Naive B cell (primary cell): Measurements from ENCODE around the gene SAMD15. TPM values are rescaled to one million over a fixed set of nuclear protein-coding genes. Genes with fewer than 3 reads are reported as not detected.

Experiments used
- ATAC-seq, 2 donors: fragments of 150-1000 bp; cut with Tn5 transposase; 2 replicates each; pipeline ENCODE4 v1.10.0; 2021; ENCODE audit warnings: low read depth in 2 of 2, mild to moderate bottlenecking in 2 of 2, moderate library complexity in 2 of 2
- DNase-seq: peaks from one replicate; pipeline ENCODE4 v3.0.0; 2022
- H3K27ac Mint-ChIP-seq, 6 donors: one replicate each; pipeline ENCODE4 v1.8.0; 2020 to 2022; ENCODE audit warnings: mild to moderate bottlenecking in 6 of 6, mixed read lengths in 6 of 6, moderate library complexity in 5 of 6, inconsistent platforms in 2 of 6
- H3K27me3 Mint-ChIP-seq, 3 donors: one replicate each; pipeline ENCODE4 v1.8.0; 2021 to 2022; ENCODE audit warnings: mixed read lengths in 3 of 3, mild to moderate bottlenecking in 1 of 3
- H3K36me3 Mint-ChIP-seq, 2 donors: one replicate each; pipeline ENCODE4 v1.8.0; 2020 to 2022; ENCODE audit warnings: mixed read lengths in 2 of 2, inconsistent platforms in 1 of 2, mild to moderate bottlenecking in 1 of 2
- H3K4me1 Mint-ChIP-seq, 3 donors: one replicate each; pipeline ENCODE4 v1.8.0; 2020 to 2022; ENCODE audit warnings: mixed read lengths in 3 of 3, inconsistent platforms in 1 of 3, mild to moderate bottlenecking in 1 of 3, moderate library complexity in 1 of 3
- H3K4me3 Mint-ChIP-seq, 8 donors: one replicate each; pipeline ENCODE4 v1.8.0; 2020 to 2022; ENCODE audit warnings: mild to moderate bottlenecking in 8 of 8, mixed read lengths in 8 of 8, moderate library complexity in 8 of 8, inconsistent platforms in 2 of 8
- H3K9me3 Mint-ChIP-seq, 7 donors: one replicate each; pipeline ENCODE4 v1.8.0; 2020 to 2022; ENCODE audit warnings: mixed read lengths in 7 of 7, mild to moderate bottlenecking in 5 of 7, inconsistent platforms in 2 of 7, moderate library complexity in 1 of 7
- polyA plus RNA-seq, 6 donors: library from polyadenylated mRNA; unstranded; fragments of 300-500 nt; fragmentation: Illumina TruSeq; gene quantifications; one replicate each; pipeline ENCODE4 v1.2.3, GENCODE V29; 2021; ENCODE audit warnings: low read depth in 6 of 6

Gene SAMD15
- polyA plus RNA-seq, 6 donors from 2014 or later, result 0.12 to 0.22 TPM; not detected in 4

GRCh38 chr14:77353469-77354141 lies 23.6 kb upstream of the SAMD15 start:
- Mint-ChIP-seq H3K27me3 (no peaks in the 10 kb centered on the region), H3K4me1 (peaks cover 19 to 28% (median 24%) of the 10 kb centered on the region in 3 donors), H3K27ac (peak overlapping the region in 5 of 6 donors; percentile 11 to 85 (median 56)), H3K36me3 (peaks cover 10 to 18% of the 10 kb centered on the region in 2 donors), H3K4me3 (no peak overlapping the region), H3K9me3 (no peaks in the 10 kb centered on the region)
- ATAC-seq (no peak), DNase-seq (no peak)

- DNase-seq, result no peak
- H3K27ac Mint-ChIP-seq, result peak overlapping the region in 1 of 6 donors; percentile 9
- H3K4me1 Mint-ChIP-seq, result peaks cover 22 to 36% (median 34%) of the 10 kb centered on the region in 3 donors
- H3K4me3 Mint-ChIP-seq, result no peak overlapping the region
- ATAC-seq, result no peak
- peaks cover 0 to 4% of the 10 kb centered on the region in 2 donors for H3K36me3 Mint-ChIP-seq
- H3K27me3 Mint-ChIP-seq, result no peaks in the 10 kb centered on the region
- H3K9me3 Mint-ChIP-seq, result no peaks in the 10 kb centered on the region
Observed at GRCh38 chr14:77355811-77356210, 21.4 kb upstream of the SAMD15 start.

GRCh38 chr14:77356899-77357298 lies 20.3 kb upstream of the SAMD15 start:
- Mint-ChIP-seq H3K9me3 (peaks cover 0 to 2% (median 0%) of the 10 kb centered on the region in 7 donors), H3K4me3 (no peak overlapping the region), H3K4me1 (peaks cover 29 to 45% (median 45%) of the 10 kb centered on the region in 3 donors), H3K27ac (no peak overlapping the region), H3K27me3 (no peaks in the 10 kb centered on the region), H3K36me3 (peaks cover 0 to 4% of the 10 kb centered on the region in 2 donors)
- DNase-seq (no peak), ATAC-seq (no peak)

- H3K9me3 Mint-ChIP-seq, result peaks cover 0 to 2% (median 0%) of the 10 kb centered on the region in 7 donors
- H3K4me1 Mint-ChIP-seq, result peaks cover 42 to 60% (median 57%) of the 10 kb centered on the region in 3 donors
- H3K27ac Mint-ChIP-seq, result no peak overlapping the region
- DNase-seq, result no peak
- no peak for ATAC-seq
- no peak overlapping the region for H3K4me3 Mint-ChIP-seq
- H3K36me3 Mint-ChIP-seq, result peaks cover 0 to 6% of the 10 kb centered on the region in 2 donors
- H3K27me3 Mint-ChIP-seq, result no peaks in the 10 kb centered on the region
Observed at GRCh38 chr14:77359626-77360025, 17.6 kb upstream of the SAMD15 start.

GRCh38 chr14:77364146-77364545 lies 13.0 kb upstream of the SAMD15 start:
- no peak for ATAC-seq
- no peaks in the 10 kb centered on the region for H3K27me3 Mint-ChIP-seq
- H3K4me1 Mint-ChIP-seq, result peaks cover 52 to 78% (median 69%) of the 10 kb centered on the region in 3 donors
- no peak for DNase-seq
- H3K4me3 Mint-ChIP-seq, result no peak overlapping the region
- H3K27ac Mint-ChIP-seq, result peak overlapping the region in 2 of 6 donors; percentile 21 to 37
- H3K9me3 Mint-ChIP-seq, result peaks cover 0 to 2% (median 0%) of the 10 kb centered on the region in 7 donors
- peaks cover 0 to 5% of the 10 kb centered on the region in 2 donors for H3K36me3 Mint-ChIP-seq

- Mint-ChIP-seq H3K36me3 (peaks cover 0 to 5% of the 10 kb centered on the region in 2 donors), H3K27ac (peak overlapping the region in 3 of 6 donors; percentile 26 to 86 (median 38)), H3K4me3 (no peak overlapping the region), H3K4me1 (peaks cover 51 to 80% (median 63%) of the 10 kb centered on the region in 3 donors), H3K9me3 (no peaks in the 10 kb centered on the region), H3K27me3 (no peaks in the 10 kb centered on the region)
- ATAC-seq (no peak), DNase-seq (no peak)
Observed at GRCh38 chr14:77369285-77369684, 7.9 kb upstream of the SAMD15 start.

GRCh38 chr14:77372304-77372841 lies 4.8 kb upstream of the SAMD15 start:
- Mint-ChIP-seq H3K4me1 (peaks cover 54 to 72% (median 64%) of the 10 kb centered on the region in 3 donors), H3K27me3 (no peaks in the 10 kb centered on the region), H3K4me3 (peak overlapping the region in 6 of 8 donors; percentile 18 to 90 (median 78)), H3K36me3 (no peaks in the 10 kb centered on the region), H3K9me3 (no peaks in the 10 kb centered on the region), H3K27ac (peak overlapping the region in 5 of 6 donors; percentile 37 to 94 (median 90))
- ATAC-seq (peak; percentile 53 to 55), DNase-seq (peak; percentile 67)

- peak overlapping the region in 5 of 6 donors; percentile 84 to 96 (median 93) for H3K27ac Mint-ChIP-seq
- H3K36me3 Mint-ChIP-seq, result no peaks in the 10 kb centered on the region
- no peaks in the 10 kb centered on the region for H3K9me3 Mint-ChIP-seq
- peaks cover 42 to 55% (median 52%) of the 10 kb centered on the region in 3 donors for H3K4me1 Mint-ChIP-seq
- ATAC-seq (peak; percentile 12 to 14), DNase-seq (peak; percentile 44)
- H3K27me3 Mint-ChIP-seq, result peaks cover 0 to 2% (median 0%) of the 10 kb centered on the region in 3 donors
- H3K4me3 Mint-ChIP-seq, result peak overlapping the region in 5 of 8 donors; percentile 92 to 97 (median 95)
Observed at GRCh38 chr14:77375164-77375950, 1.8 kb upstream of the SAMD15 start.

GRCh38 chr14:77375973-77376770 lies 1.0 kb upstream of the SAMD15 start:
- ATAC-seq, result peak; percentile 1 to 8
- DNase-seq, result peak; percentile 10
- peak overlapping the region in 5 of 6 donors; percentile 84 to 96 (median 93) for H3K27ac Mint-ChIP-seq

GRCh38 chr14:77377502-77377844 lies 294 bp downstream of the SAMD15 start:
- ATAC-seq, result peak in 1 of 2 donors; percentile 0
- H3K27me3 Mint-ChIP-seq, result peaks cover 0 to 5% (median 0%) of the 10 kb centered on the region in 3 donors
- no peak overlapping the region for H3K27ac Mint-ChIP-seq
- peaks cover 35 to 39% (median 35%) of the 10 kb centered on the region in 3 donors for H3K4me1 Mint-ChIP-seq
- H3K4me3 Mint-ChIP-seq, result no peak overlapping the region
- no peak for DNase-seq
- H3K36me3 Mint-ChIP-seq, result no peaks in the 10 kb centered on the region
- H3K9me3 Mint-ChIP-seq, result no peaks in the 10 kb centered on the region

More at GRCh38 chr14:77375973-77376770, 1.0 kb upstream of the SAMD15 start:
- no peaks in the 10 kb centered on the region for H3K9me3 Mint-ChIP-seq
- H3K27me3 Mint-ChIP-seq, result peaks cover 0 to 5% (median 0%) of the 10 kb centered on the region in 3 donors
- peaks cover 42 to 52% (median 48%) of the 10 kb centered on the region in 3 donors for H3K4me1 Mint-ChIP-seq
- peak overlapping the region in 5 of 8 donors; percentile 92 to 97 (median 95) for H3K4me3 Mint-ChIP-seq
- H3K36me3 Mint-ChIP-seq, result no peaks in the 10 kb centered on the region

GRCh38 chr14:77378701-77379100 lies 1.5 kb downstream of the SAMD15 start:
- H3K4me3 Mint-ChIP-seq, result no peak overlapping the region

GRCh38 chr14:77390188-77390587 lies 13.0 kb downstream of the SAMD15 start:
- ATAC-seq (no peak), DNase-seq (no peak)
- no peak overlapping the region for H3K27ac Mint-ChIP-seq
- H3K9me3 Mint-ChIP-seq, result no peaks in the 10 kb centered on the region
- no peaks in the 10 kb centered on the region for H3K4me1 Mint-ChIP-seq
- no peak overlapping the region for H3K4me3 Mint-ChIP-seq
- no peaks in the 10 kb centered on the region for H3K27me3 Mint-ChIP-seq
- H3K36me3 Mint-ChIP-seq, result no peaks in the 10 kb centered on the region

More at GRCh38 chr14:77378701-77379100, 1.5 kb downstream of the SAMD15 start:
- ATAC-seq (no peak), DNase-seq (no peak)
- H3K9me3 Mint-ChIP-seq, result no peaks in the 10 kb centered on the region
- no peak overlapping the region for H3K27ac Mint-ChIP-seq
- peaks cover 0 to 5% (median 0%) of the 10 kb centered on the region in 3 donors for H3K27me3 Mint-ChIP-seq
- H3K36me3 Mint-ChIP-seq, result no peaks in the 10 kb centered on the region
- peaks cover 24 to 27% (median 24%) of the 10 kb centered on the region in 3 donors for H3K4me1 Mint-ChIP-seq
